Activated CD4-positive, alpha-beta T cell treated with anti-CD3 and anti-CD28 coated beads for 4 hours (primary cell): ENCODE data around the gene ABHD12B.

ENCODE experiments used
- DNase-seq, 2 donors: peaks; one replicate each; pipeline ENCODE4 v3.0.0-alpha.2; 2020

The ABHD12B gene, protein sequence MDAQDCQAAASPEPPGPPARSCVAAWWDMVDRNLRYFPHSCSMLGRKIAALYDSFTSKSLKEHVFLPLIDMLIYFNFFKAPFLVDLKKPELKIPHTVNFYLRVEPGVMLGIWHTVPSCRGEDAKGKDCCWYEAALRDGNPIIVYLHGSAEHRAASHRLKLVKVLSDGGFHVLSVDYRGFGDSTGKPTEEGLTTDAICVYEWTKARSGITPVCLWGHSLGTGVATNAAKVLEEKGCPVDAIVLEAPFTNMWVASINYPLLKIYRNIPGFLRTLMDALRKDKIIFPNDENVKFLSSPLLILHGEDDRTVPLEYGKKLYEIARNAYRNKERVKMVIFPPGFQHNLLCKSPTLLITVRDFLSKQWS

GRCh38 chr14:50871914-50872732, at the start of gene ABHD12B:
Gene ABHD12B (plus strand): TSS chr14:50872053. CDS start chr14:50872175, 122 bp downstream.
- DNase-seq = no peak

- DNase-seq = peak in 1 of 2 donors; percentile 21
Measured at GRCh38 chr14:50822501-50823042, 49.3 kb upstream of the ABHD12B start.

- peak in 1 of 2 donors; percentile 29 for DNase-seq
Measured at GRCh38 chr14:50823051-50823761, 48.6 kb upstream of the ABHD12B start.

GRCh38 chr14:50823762-50824636, 47.9 kb upstream of the ABHD12B start:
- no peak for DNase-seq

DNA sequence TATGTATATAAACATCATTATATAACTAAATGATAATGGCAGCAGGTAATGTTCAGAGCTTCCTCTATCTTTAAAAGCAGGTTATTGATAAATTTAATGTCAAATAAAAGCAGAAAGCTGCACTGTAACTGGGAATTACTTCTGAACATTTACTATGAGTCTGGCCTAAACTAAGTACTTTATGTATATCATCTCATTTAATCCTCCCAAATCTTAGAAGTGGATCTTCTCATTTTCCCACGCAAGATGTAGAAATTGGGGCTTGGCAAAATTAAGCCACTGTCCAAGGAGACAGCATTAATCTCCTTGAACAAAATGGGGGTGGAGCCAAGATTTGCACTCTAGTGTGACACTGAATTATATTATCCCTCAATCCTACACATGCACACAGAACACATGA, 46.5 kb upstream of the ABHD12B start:
- DNase-seq = no peak

DNA sequence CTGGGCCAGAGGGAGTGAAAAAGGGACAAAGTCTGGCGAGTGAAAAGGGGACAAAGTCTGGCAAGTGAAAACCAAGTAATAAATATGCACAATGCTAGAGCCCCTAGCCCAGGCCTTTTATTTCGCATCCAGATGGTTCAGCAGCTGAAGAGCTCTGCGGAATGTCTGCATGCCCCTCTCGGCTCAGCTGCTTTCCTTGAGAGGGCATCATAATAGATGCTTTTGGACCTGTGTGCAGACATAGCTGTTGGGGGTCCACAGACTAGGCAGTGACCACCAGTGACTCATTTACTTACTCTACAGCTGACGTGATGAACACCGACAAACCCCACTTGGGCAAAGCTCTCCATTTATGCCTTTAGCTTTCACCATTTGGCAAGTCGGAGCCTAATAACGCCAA, 45.2 kb upstream of the ABHD12B start:
- DNase-seq = no peak

- no peak for DNase-seq
Measured at GRCh38 chr14:50828721-50829488, 42.9 kb upstream of the ABHD12B start.

DNA sequence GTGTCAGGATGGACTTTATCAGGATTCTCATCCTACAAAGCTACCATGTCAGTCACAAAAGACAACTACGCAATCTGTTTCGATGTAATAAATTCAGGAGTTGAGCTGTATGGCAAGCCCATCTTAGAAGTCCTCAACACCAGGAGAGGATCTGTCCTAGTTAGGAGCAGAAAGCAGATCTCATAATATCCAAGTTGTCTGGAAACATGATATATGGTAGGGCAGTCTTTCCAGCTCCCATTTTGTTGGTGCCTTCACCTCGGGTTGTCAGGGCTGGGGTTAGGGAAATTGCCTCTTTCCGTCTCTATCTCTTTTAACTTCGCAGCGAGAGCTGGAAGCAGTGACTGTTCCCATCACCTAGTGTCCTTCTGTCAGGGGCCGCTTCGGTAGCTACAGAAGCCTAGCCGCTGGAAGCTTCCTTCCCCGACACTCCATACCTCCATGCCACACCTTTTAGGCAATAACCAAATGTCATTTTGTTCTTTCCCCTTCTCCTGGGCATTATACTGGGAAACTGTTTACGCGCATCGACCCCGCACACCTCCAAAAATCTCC, 42.3 kb upstream of the ABHD12B start:
- DNase-seq = no peak

GRCh38 chr14:50830044-50830931, 41.6 kb upstream of the ABHD12B start:
- DNase-seq = peak; percentile 68 to 74

GRCh38 chr14:50830932-50831725, 40.7 kb upstream of the ABHD12B start, which contains the start of gene NIN:
Gene NIN (minus strand): TSS chr14:50831162. CDS start chr14:50822056, 9,106 bp downstream.
- DNase-seq = peak; percentile 66 to 71

DNA sequence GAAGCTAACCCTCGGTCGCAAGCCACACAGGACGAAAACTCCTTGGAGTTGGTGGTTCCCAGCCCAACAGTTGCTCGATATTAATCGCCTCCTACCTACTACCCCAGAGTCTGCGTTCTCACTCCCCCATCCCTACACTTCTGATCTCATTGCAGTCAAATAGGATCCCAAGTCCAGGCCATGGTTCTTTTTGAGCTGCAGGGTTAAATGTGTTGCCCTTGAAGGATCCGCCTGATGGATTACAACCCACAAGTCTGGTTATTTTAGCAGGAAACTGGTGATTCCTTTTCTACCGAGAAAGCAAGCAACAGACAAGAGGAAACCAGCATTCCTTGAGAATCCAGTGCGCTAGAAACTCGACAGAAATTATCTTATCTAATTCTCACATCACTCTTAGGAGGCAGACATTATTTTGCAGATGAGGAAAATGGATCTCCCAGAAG, 40.1 kb upstream of the ABHD12B start:
- no peak for DNase-seq

DNA sequence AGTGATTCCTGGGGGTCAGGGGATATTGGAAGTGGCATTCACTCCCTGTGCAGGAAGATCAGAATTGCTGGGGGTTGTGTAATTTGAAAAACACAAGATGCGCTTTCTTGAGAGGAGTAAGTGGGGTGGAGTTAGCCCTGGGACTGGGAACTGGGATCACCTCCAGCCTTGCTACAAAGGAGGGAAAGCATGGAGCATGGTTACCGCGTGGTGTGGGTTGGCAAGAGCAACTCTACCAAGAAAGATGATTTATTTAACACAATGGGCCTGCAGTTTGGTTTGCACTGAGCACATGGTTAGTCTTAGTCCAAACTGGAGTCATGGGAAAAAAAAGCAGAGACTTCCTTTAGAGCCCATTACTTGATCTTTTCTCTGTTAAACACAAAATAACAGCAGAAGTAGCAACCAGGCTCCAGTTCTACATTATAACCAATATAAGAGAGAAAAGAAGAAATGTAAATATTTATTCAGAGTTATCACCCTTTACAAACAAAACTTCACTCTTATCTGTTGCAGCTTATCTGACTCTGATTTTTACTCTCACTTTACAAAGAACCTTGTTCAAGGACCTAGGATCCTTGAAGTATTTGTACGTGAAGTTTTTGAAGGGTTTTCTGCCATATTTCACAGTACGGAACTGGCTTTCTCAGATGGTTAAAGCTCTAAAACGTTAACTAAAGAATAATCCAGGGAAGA, 38.8 kb upstream of the ABHD12B start:
- no peak for DNase-seq

GRCh38 chr14:50834802-50835276, 37.0 kb upstream of the ABHD12B start:
- no peak for DNase-seq

DNA sequence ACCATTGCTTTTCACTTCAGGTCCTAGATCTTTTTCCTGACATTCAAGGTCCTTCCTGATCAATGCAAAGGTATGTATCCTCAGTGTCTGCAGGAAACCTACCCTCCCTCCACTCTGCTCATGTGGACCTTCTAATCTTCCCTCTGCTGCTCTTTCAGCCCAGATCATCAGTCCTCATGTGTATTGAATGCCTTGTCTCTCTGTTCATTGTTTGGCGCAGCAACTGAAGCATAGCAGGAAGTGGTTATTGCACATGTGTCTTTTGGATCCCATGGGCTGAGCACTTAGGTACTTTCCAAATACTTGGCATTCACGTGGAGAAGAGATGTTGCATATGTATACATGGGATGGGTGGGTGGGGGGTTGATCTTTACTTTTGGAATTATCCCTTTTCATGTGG, 36.6 kb upstream of the ABHD12B start:
- peak in 1 of 2 donors; percentile 20 for DNase-seq

GRCh38 chr14:50836515-50836914, 35.3 kb upstream of the ABHD12B start:
- no peak for DNase-seq

DNA sequence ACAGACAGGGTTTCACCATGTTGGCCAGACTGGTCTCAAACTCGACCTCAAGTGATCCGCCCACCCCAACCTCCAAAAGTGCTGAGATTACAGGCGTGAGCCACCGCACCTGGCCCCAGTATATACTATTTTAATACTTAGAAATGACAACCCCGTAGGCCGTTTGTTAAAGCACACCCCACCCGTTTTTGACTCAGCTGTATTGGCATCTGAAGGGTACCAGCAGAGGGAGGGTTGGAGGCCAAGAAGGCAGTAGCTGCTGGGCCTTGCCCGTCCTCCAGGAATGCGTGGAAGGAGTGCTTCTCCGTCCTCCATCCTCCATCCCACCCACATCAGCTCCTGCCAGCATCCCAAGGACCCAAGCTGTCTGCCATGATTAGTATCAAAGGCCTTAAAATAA, 34.6 kb upstream of the ABHD12B start:
- no peak for DNase-seq

- no peak for DNase-seq
Measured at GRCh38 chr14:50837850-50838470, 33.9 kb upstream of the ABHD12B start.
